Activated B cell treated with CpG ODN at 0.5 μM for 24 hours (primary cell): ENCODE data around the gene VASP. TPM values are rescaled to one million over a fixed set of nuclear protein-coding genes. Genes with fewer than 3 reads are reported as not detected.

Experiments
- ATAC-seq: fragments of 200-7000 bp; cut with Tn5 transposase; one replicate; pipeline ENCODE4 v1.10.0; 2021; ENCODE audit warnings: low read depth, mild to moderate bottlenecking, moderate library complexity
- CTCF ChIA-PET: fragments of 350-600 bp; sonication (Branson Sonifier 250); formaldehyde crosslinking; loops from one replicate; lab custom pipeline; 2021; ENCODE audit warnings: antibody characterized with exemption; lab: Charles Lee
- POLR2A ChIA-PET: fragments of 350-600 bp; sonication (Branson Sonifier 250); formaldehyde crosslinking; loops from one replicate; lab custom pipeline; 2021; ENCODE audit warnings: antibody characterized with exemption; lab: Charles Lee
- DNase-seq: peaks from one replicate; pipeline ENCODE4 v3.0.0; 2022
- H3K27ac Mint-ChIP-seq: one replicate; pipeline ENCODE4 v1.8.0; 2020; ENCODE audit warnings: mixed read lengths
- H3K27me3 Mint-ChIP-seq: one replicate; pipeline ENCODE4 v1.8.0; 2021; ENCODE audit warnings: mixed read lengths
- H3K36me3 Mint-ChIP-seq: one replicate; pipeline ENCODE4 v1.8.0; 2021; ENCODE audit warnings: low read depth, mixed read lengths
- H3K4me1 Mint-ChIP-seq: one replicate; pipeline ENCODE4 v1.8.0; 2021; ENCODE audit warnings: mixed read lengths
- H3K4me3 Mint-ChIP-seq: one replicate; pipeline ENCODE4 v1.8.0; 2020; ENCODE audit warnings: mild to moderate bottlenecking, mixed read lengths
- H3K9me3 Mint-ChIP-seq: one replicate; pipeline ENCODE4 v1.8.0; 2020; ENCODE audit warnings: mixed read lengths
- CTCF ChIP-seq: fragments of 200-600 bp; IDR thresholded peaks from one replicate; pipeline ENCODE4 v1.8.0; 2022; ENCODE audit warnings: antibody characterized with exemption, mild to moderate bottlenecking
- intact Hi-C: fragments of 100-400 bp; cut with micrococcal nuclease; formaldehyde crosslinking; loops from one replicate; pipeline ENCODE4 v1.15.1; 2024
- total RNA-seq: library from RNA; stranded (reverse); gene quantifications from 2 replicates; pipeline ENCODE4 v1.2.3, GENCODE V29; 2022

VASP gene
- total RNA-seq, 1 donor from 2014 or later, result 300 TPM

GRCh38 chr19:45571457-45572220, 64.4 kb downstream of the VASP start:
- no peak overlapping the region for H3K27ac Mint-ChIP-seq
- ChIA-PET CTCF (interaction anchor here (0.9 to 1.0 kb wide), 2 partner anchors 13 to 24 kb away, joined by 3 to 5 read pairs; no protein-coding TSS in a partner anchor), POLR2A (no interaction called here)
- H3K36me3 Mint-ChIP-seq, result peaks cover 2% of the 10 kb centered on the region
- no peaks in the 10 kb centered on the region for H3K27me3 Mint-ChIP-seq
- H3K9me3 Mint-ChIP-seq, result no peaks in the 10 kb centered on the region
- intact Hi-C loops, result no loop called here
- TF ChIP-seq CTCF, result no peak
- ATAC-seq (no peak), DNase-seq (no peak)
- no peak overlapping the region for H3K4me3 Mint-ChIP-seq
- peaks cover 7% of the 10 kb centered on the region for H3K4me1 Mint-ChIP-seq

- H3K27me3 Mint-ChIP-seq, result no peaks in the 10 kb centered on the region
- H3K36me3 Mint-ChIP-seq, result peaks cover 4% of the 10 kb centered on the region
- H3K4me1 Mint-ChIP-seq, result peaks cover 7% of the 10 kb centered on the region
- no peak overlapping the region for H3K4me3 Mint-ChIP-seq
- DNase-seq, result no peak
- H3K27ac Mint-ChIP-seq, result no peak overlapping the region
- no peaks in the 10 kb centered on the region for H3K9me3 Mint-ChIP-seq
- no peak for TF ChIP-seq CTCF
- ChIA-PET CTCF (no interaction called here), POLR2A (interaction anchor here (0.6 to 0.7 kb wide), 4 partner anchors 16 to 105 kb away, joined by 4 to 11 read pairs (median 6); no protein-coding TSS in a partner anchor)
- intact Hi-C loops, result no loop called here
- no peak for ATAC-seq
Observed at GRCh38 chr19:45574526-45574925, 67.2 kb downstream of the VASP start.

GRCh38 chr19:45575216-45575615, 67.9 kb downstream of the VASP start:
- intact Hi-C loops, result no loop called here
- Mint-ChIP-seq H3K9me3 (no peaks in the 10 kb centered on the region), H3K27me3 (no peaks in the 10 kb centered on the region), H3K36me3 (peaks cover 2% of the 10 kb centered on the region), H3K27ac (no peak overlapping the region), H3K4me1 (peaks cover under 1% of the 10 kb centered on the region), H3K4me3 (no peak overlapping the region)
- ChIA-PET CTCF (no interaction called here), POLR2A (interaction anchor here (0.6 kb wide), 2 partner anchors 41 to 100 kb away, joined by 3 to 11 read pairs; no protein-coding TSS in a partner anchor)
- DNase-seq, result no peak
- no peak for ATAC-seq
- TF ChIP-seq CTCF, result no peak

Other genes starting within 250 kb of the VASP start
- not detected in 2 replicates for gene CKM, start 184.6 kb upstream of the VASP start, total RNA-seq
- gene KLC3, start 166.7 kb upstream of the VASP start, total RNA-seq, result not detected in 2 replicates
- 29.8 and 31.5 TPM in 2 replicates for gene ERCC2, start 136.9 kb upstream of the VASP start, total RNA-seq
- 4.0 and 5.1 TPM in 2 replicates for gene PPP1R13L, start 102.4 kb upstream of the VASP start, total RNA-seq
- gene POLR1G, start 100.8 kb upstream of the VASP start, total RNA-seq, result 6.7 and 6.8 TPM in 2 replicates
- gene ERCC1, start 83.6 kb upstream of the VASP start, total RNA-seq, result 69.2 and 71.6 TPM in 2 replicates
- 16.8 and 20.4 TPM in 2 replicates for gene FOSB, start 39.5 kb upstream of the VASP start, total RNA-seq
- gene RTN2, start 10.4 kb upstream of the VASP start, total RNA-seq, result 1.2 and 1.5 TPM in 2 replicates
- gene PPM1N, start 9.0 kb upstream of the VASP start, total RNA-seq, result 0.80 and 1.4 TPM in 2 replicates
- 12.0 and 14.4 TPM in 2 replicates for gene OPA3, start 77.3 kb downstream of the VASP start, total RNA-seq
- not detected in 2 replicates for gene GPR4, start 94.7 kb downstream of the VASP start, total RNA-seq
- 73.8 and 97.7 TPM in 2 replicates for gene EML2, start 131.9 kb downstream of the VASP start, total RNA-seq
- 0.49 and 0.69 TPM in 2 replicates for gene GIPR, start 160.7 kb downstream of the VASP start, total RNA-seq
- gene SNRPD2, start 184.5 kb downstream of the VASP start, total RNA-seq, result 507 and 570 TPM in 2 replicates
- gene QPCTL, start 185.2 kb downstream of the VASP start, total RNA-seq, result 19.3 and 21.1 TPM in 2 replicates
- gene FBXO46, start 223.4 kb downstream of the VASP start, total RNA-seq, result 36.3 and 44.0 TPM in 2 replicates
- gene MEIOSIN, start 226.0 kb downstream of the VASP start, total RNA-seq, result not detected in 2 replicates